ENCODE data around the gene ARFGEF3. TPM values are rescaled to one million over a fixed set of nuclear protein-coding genes. Genes with fewer than 3 reads are reported as not detected.

The ARFGEF3 gene
- total RNA-seq, 1 donor from 2014 or later, result 3.8 TPM

GRCh38 chr6:138307816-138308730, 146.3 kb downstream of the ARFGEF3 start:
- no peak overlapping the region for H2AFZ ChIP-seq (replicated peaks)
- H3K27ac Mint-ChIP-seq, result no peak overlapping the region
- no peaks in the 10 kb centered on the region for H3F3A ChIP-seq (ENCODE audit: low read depth)
- H3K36me3 Mint-ChIP-seq, result no peaks in the 10 kb centered on the region
- H3K4me2 ChIP-seq, result no peak overlapping the region
- no peaks in the 10 kb centered on the region for H3K4me1 ChIP-seq
- no peaks in the 10 kb centered on the region for H3K9me3 ChIP-seq (ENCODE audit: low read depth)
- no peak overlapping the region for H3K4me3 Mint-ChIP-seq
- H3K4me1 Mint-ChIP-seq, result no peaks in the 10 kb centered on the region
- no peak overlapping the region for H3K9ac ChIP-seq
- H3K27ac ChIP-seq, result no peak overlapping the region
- no peak overlapping the region for H3K4me3 ChIP-seq
- no peak for DNase-seq (ENCODE audit: low spot score)
- peaks cover 4% of the 10 kb centered on the region for H3K27me3 Mint-ChIP-seq (ENCODE audit: insufficient read depth, low read depth)
- H3K79me2 ChIP-seq (ENCODE audit: low read depth), result no peaks in the 10 kb centered on the region
- no peaks in the 10 kb centered on the region for H3K27me3 ChIP-seq
- H4K20me1 ChIP-seq (ENCODE audit: low read depth), result no peaks in the 10 kb centered on the region
- TF ChIP-seq EZH2phosphoT487 (IDR thresholded peaks at IDR 0.05), result no peak
- no peak for TF ChIP-seq EZH2 (IDR thresholded peaks at IDR 0.05)
- TF ChIP-seq CTCF (IDR thresholded peaks at IDR 0.05), result no peak
- no peaks in the 10 kb centered on the region for H3K9me3 Mint-ChIP-seq
- H3K36me3 ChIP-seq, result no peaks in the 10 kb centered on the region

GRCh38 chr6:138308731-138309110, 147.0 kb downstream of the ARFGEF3 start:
- Mint-ChIP-seq H3K4me1 (no peaks in the 10 kb centered on the region), H3K27ac (no peak overlapping the region), H3K36me3 (no peaks in the 10 kb centered on the region), H3K4me3 (no peak overlapping the region), H3K9me3 (no peaks in the 10 kb centered on the region), H3K27me3 (ENCODE audit: insufficient read depth, low read depth) (peaks cover 2% of the 10 kb centered on the region)
- Histone ChIP-seq H3K27ac (no peak overlapping the region), H3K9me3 (ENCODE audit: low read depth) (no peaks in the 10 kb centered on the region), H3K4me3 (no peak overlapping the region), H3K27me3 (no peaks in the 10 kb centered on the region), H3K9ac (no peak overlapping the region), H3K4me2 (no peak overlapping the region), H2AFZ (replicated peaks) (no peak overlapping the region), H3F3A (ENCODE audit: low read depth) (no peaks in the 10 kb centered on the region), H3K4me1 (no peaks in the 10 kb centered on the region), H4K20me1 (ENCODE audit: low read depth) (no peaks in the 10 kb centered on the region), H3K36me3 (no peaks in the 10 kb centered on the region), H3K79me2 (ENCODE audit: low read depth) (no peaks in the 10 kb centered on the region)
- no peak for DNase-seq (ENCODE audit: low spot score)
- TF ChIP-seq CTCF (IDR thresholded peaks at IDR 0.05) (no peak), EZH2 (IDR thresholded peaks at IDR 0.05) (no peak), EZH2phosphoT487 (IDR thresholded peaks at IDR 0.05) (no peak)

GRCh38 chr6:138309695-138310094, 148.0 kb downstream of the ARFGEF3 start:
- no peaks in the 10 kb centered on the region for H3K9me3 Mint-ChIP-seq
- H3K27me3 ChIP-seq, result no peaks in the 10 kb centered on the region
- peaks cover 2% of the 10 kb centered on the region for H3K27me3 Mint-ChIP-seq (ENCODE audit: insufficient read depth, low read depth)
- H3K4me1 ChIP-seq, result no peaks in the 10 kb centered on the region
- no peak overlapping the region for H3K4me3 Mint-ChIP-seq
- H3F3A ChIP-seq (ENCODE audit: low read depth), result no peaks in the 10 kb centered on the region
- DNase-seq (ENCODE audit: low spot score), result no peak
- no peak overlapping the region for H2AFZ ChIP-seq (replicated peaks)
- no peaks in the 10 kb centered on the region for H3K4me1 Mint-ChIP-seq
- H3K79me2 ChIP-seq (ENCODE audit: low read depth), result no peaks in the 10 kb centered on the region
- no peak overlapping the region for H3K4me3 ChIP-seq
- no peaks in the 10 kb centered on the region for H3K36me3 ChIP-seq
- no peak overlapping the region for H3K27ac Mint-ChIP-seq
- no peak overlapping the region for H3K27ac ChIP-seq
- H3K4me2 ChIP-seq, result no peak overlapping the region
- no peaks in the 10 kb centered on the region for H3K9me3 ChIP-seq (ENCODE audit: low read depth)
- H3K36me3 Mint-ChIP-seq, result no peaks in the 10 kb centered on the region
- H4K20me1 ChIP-seq (ENCODE audit: low read depth), result no peaks in the 10 kb centered on the region
- no peak for TF ChIP-seq EZH2phosphoT487 (IDR thresholded peaks at IDR 0.05)
- TF ChIP-seq CTCF (IDR thresholded peaks at IDR 0.05), result no peak
- no peak for TF ChIP-seq EZH2 (IDR thresholded peaks at IDR 0.05)
- no peak overlapping the region for H3K9ac ChIP-seq
